Stimulated activated naive CD8-positive, alpha-beta T cell treated with anti-CD3 and anti-CD28 coated beads, Interleukin-15, amount 100 ng/mL, for 72 hours (primary cell): Measurements from ENCODE around the gene HECTD2.
"Not testable (repeated sequence)": the region's sequence is repeated elsewhere in the genome, so short reads cannot be mapped to it uniquely, and the experiment has no call there.

ENCODE experiments used
- ATAC-seq: fragments of 150-1000 bp; cut with Tn5 transposase; 2 replicates; pipeline ENCODE4 v1.10.0; 2021; ENCODE audit warnings: mild to moderate bottlenecking, moderate library complexity
- DNase-seq, 2 donors: peaks; one replicate each; pipeline ENCODE4 v3.0.0; 2021 to 2022
- H3K27ac Mint-ChIP-seq, 2 donors: one replicate each; pipeline ENCODE4 v1.8.0; 2022; ENCODE audit warnings: mild to moderate bottlenecking in 2 of 2, mixed read lengths in 2 of 2, moderate library complexity in 2 of 2
- H3K27me3 Mint-ChIP-seq: one replicate; pipeline ENCODE4 v1.8.0; 2022; ENCODE audit warnings: mixed read lengths
- H3K4me1 Mint-ChIP-seq: one replicate; pipeline ENCODE4 v1.8.0; 2022; ENCODE audit warnings: mild to moderate bottlenecking, mixed read lengths
- H3K4me3 Mint-ChIP-seq, 2 donors: one replicate each; pipeline ENCODE4 v1.8.0; 2022; ENCODE audit warnings: mild to moderate bottlenecking in 2 of 2, mixed read lengths in 2 of 2, moderate library complexity in 1 of 2
- H3K9me3 Mint-ChIP-seq, 2 donors: one replicate each; pipeline ENCODE4 v1.8.0; 2022; ENCODE audit warnings: mixed read lengths in 2 of 2

Gene HECTD2

GRCh38 chr10:91438228-91438627 lies 28.1 kb downstream of the HECTD2 start:
- ATAC-seq, H3K27me3 Mint-ChIP-seq, H3K4me3 Mint-ChIP-seq, H3K4me1 Mint-ChIP-seq, H3K9me3 Mint-ChIP-seq, DNase-seq: not testable (repeated sequence)
- peak overlapping the region in 1 of 2 donors; percentile 14 for H3K27ac Mint-ChIP-seq

DNA sequence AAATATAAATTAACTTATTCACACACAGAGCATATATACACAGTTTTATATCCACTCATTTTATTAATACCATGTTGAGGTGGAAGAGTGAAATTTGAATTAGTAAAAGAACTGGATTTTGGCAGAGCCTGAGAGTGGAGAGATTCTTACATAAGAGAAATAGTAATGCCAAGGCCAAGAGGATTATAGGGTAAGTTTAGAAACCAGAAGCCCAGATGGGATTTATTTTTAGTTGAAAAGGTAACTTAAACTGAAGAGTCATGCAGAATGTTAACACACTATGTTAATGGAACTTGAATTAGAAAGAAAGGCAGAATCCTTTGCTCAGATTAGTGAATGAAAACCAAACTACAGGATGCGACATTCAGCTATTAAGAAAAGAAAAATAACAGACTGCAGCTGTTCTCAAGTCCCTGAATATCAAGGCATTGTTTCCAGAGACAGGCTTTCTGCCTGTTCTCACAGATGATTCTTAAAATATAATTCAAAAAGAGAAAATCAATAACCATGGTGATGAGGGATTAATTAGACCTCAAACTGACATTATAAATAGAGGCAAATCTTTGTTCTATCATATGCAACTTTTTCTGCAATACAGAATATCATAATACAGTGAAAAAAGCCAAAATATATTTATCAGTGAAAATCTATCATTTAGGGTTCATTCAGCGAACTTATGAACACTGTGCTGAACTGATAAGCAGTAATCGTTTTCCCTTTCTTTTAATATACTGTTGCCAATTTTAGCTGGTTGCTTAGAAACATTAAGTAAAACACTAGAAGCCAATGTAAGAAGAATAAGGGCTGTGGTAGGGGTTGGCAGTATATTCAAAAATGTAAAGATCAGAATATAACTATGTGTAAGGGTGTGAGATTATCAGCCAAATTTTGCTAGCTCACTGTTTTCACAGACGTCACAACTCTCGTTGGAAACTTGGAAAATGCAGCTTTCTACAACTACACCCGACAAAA lies 34.4 kb downstream of the HECTD2 start:
- H3K4me1 Mint-ChIP-seq: no peaks in the 10 kb centered on the region
- H3K27me3 Mint-ChIP-seq: no peaks in the 10 kb centered on the region
- ATAC-seq (no peak), DNase-seq (no peak)
- H3K9me3 Mint-ChIP-seq: peaks cover 5 to 7% of the 10 kb centered on the region in 2 donors
- H3K4me3 Mint-ChIP-seq: no peak overlapping the region
- peak overlapping the region in 1 of 2 donors; percentile 3 for H3K27ac Mint-ChIP-seq

GRCh38 chr10:91452063-91452462 lies 41.9 kb downstream of the HECTD2 start:
- Mint-ChIP-seq H3K4me3 (no peak overlapping the region), H3K27ac (no peak overlapping the region), H3K27me3 (no peaks in the 10 kb centered on the region), H3K9me3 (peaks cover 28 to 52% of the 10 kb centered on the region in 2 donors), H3K4me1 (no peaks in the 10 kb centered on the region)
- no peak for ATAC-seq
- DNase-seq: no peak

GRCh38 chr10:91453535-91453934 lies 43.4 kb downstream of the HECTD2 start:
- no peaks in the 10 kb centered on the region for H3K4me1 Mint-ChIP-seq
- ATAC-seq (no peak), DNase-seq (no peak)
- H3K27me3 Mint-ChIP-seq: no peaks in the 10 kb centered on the region
- no peak overlapping the region for H3K4me3 Mint-ChIP-seq
- peaks cover 28 to 52% of the 10 kb centered on the region in 2 donors for H3K9me3 Mint-ChIP-seq
- no peak overlapping the region for H3K27ac Mint-ChIP-seq

DNA sequence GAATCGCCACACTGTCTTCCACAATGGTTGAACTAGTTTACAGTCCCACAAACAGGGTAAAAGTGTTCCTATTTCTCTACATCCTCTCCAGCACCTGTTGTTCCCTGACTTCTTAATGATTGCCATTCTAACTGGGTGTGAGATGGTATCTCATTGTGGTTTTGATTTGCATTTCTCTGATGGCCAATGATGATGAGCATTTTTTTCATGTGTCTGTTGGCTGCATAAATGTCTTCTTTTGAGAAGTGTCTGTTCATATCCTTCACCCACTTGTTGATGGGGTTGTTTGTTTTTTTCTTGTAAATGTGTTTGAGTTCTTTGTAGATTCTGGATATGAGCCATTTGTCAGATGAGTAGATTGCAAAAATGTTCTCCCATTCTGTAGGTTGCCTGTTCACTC lies 45.0 kb downstream of the HECTD2 start:
- not testable (repeated sequence) for H3K4me1 Mint-ChIP-seq, H3K4me3 Mint-ChIP-seq, DNase-seq, ATAC-seq, H3K27me3 Mint-ChIP-seq, H3K27ac Mint-ChIP-seq
- H3K9me3 Mint-ChIP-seq: peaks cover 20 to 40% of the 10 kb centered on the region in 2 donors

GRCh38 chr10:91460681-91461080 lies 50.5 kb downstream of the HECTD2 start:
- no peak for ATAC-seq
- no peaks in the 10 kb centered on the region for H3K4me1 Mint-ChIP-seq
- H3K27ac Mint-ChIP-seq: peak overlapping the region in 1 of 2 donors; percentile 29
- DNase-seq: no peak
- no peaks in the 10 kb centered on the region for H3K27me3 Mint-ChIP-seq
- no peak overlapping the region for H3K4me3 Mint-ChIP-seq
- no peaks in the 10 kb centered on the region for H3K9me3 Mint-ChIP-seq

GRCh38 chr10:91462423-91462822 lies 52.3 kb downstream of the HECTD2 start:
- Mint-ChIP-seq H3K9me3 (peaks cover 4% of the 10 kb centered on the region in 2 donors), H3K27ac (no peak overlapping the region), H3K27me3 (peaks cover under 1% of the 10 kb centered on the region), H3K4me1 (no peaks in the 10 kb centered on the region), H3K4me3 (no peak overlapping the region)
- ATAC-seq (no peak), DNase-seq (no peak)

- ATAC-seq (no peak), DNase-seq (no peak)
- Mint-ChIP-seq H3K27me3 (peaks cover 12% of the 10 kb centered on the region), H3K4me3 (no peak overlapping the region), H3K9me3 (peaks cover 9 to 17% of the 10 kb centered on the region in 2 donors), H3K4me1 (no peaks in the 10 kb centered on the region), H3K27ac (no peak overlapping the region)
These were observed 54.4 kb downstream of the HECTD2 start for GRCh38 chr10:91464500-91464899.

DNA sequence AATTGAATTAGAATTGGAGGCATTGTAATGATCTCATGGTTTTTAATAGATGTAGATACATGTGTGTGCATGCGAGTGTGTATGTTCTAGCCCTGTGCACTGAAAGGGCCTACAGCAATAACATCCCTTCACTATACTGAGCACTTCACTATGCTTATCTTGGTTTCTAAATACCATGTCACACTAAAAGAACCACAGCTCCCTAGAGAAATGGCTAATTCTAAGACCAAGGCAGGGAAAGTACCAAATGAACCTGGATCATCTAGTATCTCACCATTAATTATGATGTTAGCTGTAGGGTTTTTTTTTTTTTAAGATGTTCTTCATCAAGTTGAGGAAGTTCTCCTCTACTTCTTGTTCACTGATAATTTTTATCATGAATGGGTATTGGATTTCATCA lies 55.1 kb downstream of the HECTD2 start:
- Mint-ChIP-seq H3K27ac (no peak overlapping the region), H3K27me3 (peaks cover 12% of the 10 kb centered on the region), H3K9me3 (peaks cover 17 to 25% of the 10 kb centered on the region in 2 donors), H3K4me1 (no peaks in the 10 kb centered on the region), H3K4me3 (no peak overlapping the region)
- ATAC-seq: no peak
- DNase-seq: no peak

GRCh38 chr10:91467114-91467513 lies 57.0 kb downstream of the HECTD2 start:
- H3K9me3 Mint-ChIP-seq: peaks cover 26 to 35% of the 10 kb centered on the region in 2 donors
- H3K27me3 Mint-ChIP-seq: peaks cover 12% of the 10 kb centered on the region
- ATAC-seq (no peak), DNase-seq (no peak)
- H3K4me1 Mint-ChIP-seq: no peaks in the 10 kb centered on the region
- no peak overlapping the region for H3K4me3 Mint-ChIP-seq
- H3K27ac Mint-ChIP-seq: no peak overlapping the region

DNA sequence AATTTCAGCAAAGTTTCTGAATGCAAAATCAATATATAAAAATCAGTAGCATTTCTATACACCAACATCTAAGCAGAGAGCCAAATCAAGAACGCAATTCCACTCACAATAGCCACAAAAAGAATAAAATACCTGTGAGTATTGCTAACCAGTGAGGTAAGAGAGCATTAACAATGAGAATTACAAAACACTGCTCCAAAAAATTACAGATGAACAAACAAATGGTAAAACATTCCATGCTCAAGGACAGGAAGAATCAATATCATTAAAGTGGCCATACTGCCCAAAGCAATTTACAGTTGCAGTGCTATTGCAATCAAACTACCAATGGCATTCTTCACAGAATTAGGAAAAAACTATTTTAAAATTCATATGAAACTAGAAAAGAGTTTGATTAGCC lies 61.5 kb downstream of the HECTD2 start:
- no peak for DNase-seq
- H3K27ac Mint-ChIP-seq: no peak overlapping the region
- no peak for ATAC-seq
- no peak overlapping the region for H3K4me3 Mint-ChIP-seq
- H3K27me3 Mint-ChIP-seq: peaks cover 12% of the 10 kb centered on the region
- no peaks in the 10 kb centered on the region for H3K4me1 Mint-ChIP-seq
- H3K9me3 Mint-ChIP-seq: peaks cover 24 to 35% of the 10 kb centered on the region in 2 donors

- H3K9me3 Mint-ChIP-seq: peaks cover 21 to 26% of the 10 kb centered on the region in 2 donors
- H3K27me3 Mint-ChIP-seq: peaks cover 7% of the 10 kb centered on the region
- H3K4me1 Mint-ChIP-seq: no peaks in the 10 kb centered on the region
- ATAC-seq: no peak
- H3K4me3 Mint-ChIP-seq: no peak overlapping the region
- DNase-seq: no peak
- H3K27ac Mint-ChIP-seq: no peak overlapping the region
These were observed 62.8 kb downstream of the HECTD2 start for GRCh38 chr10:91472911-91473310.

GRCh38 chr10:91474009-91474408 lies 63.9 kb downstream of the HECTD2 start:
- no peak for DNase-seq
- no peak overlapping the region for H3K27ac Mint-ChIP-seq
- no peaks in the 10 kb centered on the region for H3K27me3 Mint-ChIP-seq
- no peaks in the 10 kb centered on the region for H3K4me1 Mint-ChIP-seq
- ATAC-seq: no peak
- H3K4me3 Mint-ChIP-seq: no peak overlapping the region
- peaks cover 17 to 20% of the 10 kb centered on the region in 2 donors for H3K9me3 Mint-ChIP-seq

GRCh38 chr10:91477236-91477635 lies 67.1 kb downstream of the HECTD2 start:
- H3K9me3 Mint-ChIP-seq: no peaks in the 10 kb centered on the region
- H3K4me3 Mint-ChIP-seq: no peak overlapping the region
- no peaks in the 10 kb centered on the region for H3K4me1 Mint-ChIP-seq

GRCh38 chr10:91479583-91479982 lies 69.4 kb downstream of the HECTD2 start:
- no peak for DNase-seq
- Mint-ChIP-seq H3K27me3 (no peaks in the 10 kb centered on the region), H3K4me1 (no peaks in the 10 kb centered on the region), H3K27ac (no peak overlapping the region), H3K9me3 (no peaks in the 10 kb centered on the region), H3K4me3 (no peak overlapping the region)
- ATAC-seq: no peak

More at GRCh38 chr10:91477236-91477635, 67.1 kb downstream of the HECTD2 start:
- ATAC-seq: no peak
- Mint-ChIP-seq H3K27ac (no peak overlapping the region), H3K27me3 (no peaks in the 10 kb centered on the region)
- no peak for DNase-seq

GRCh38 chr10:91487911-91488582 lies 77.9 kb downstream of the HECTD2 start:
- H3K9me3 Mint-ChIP-seq: no peaks in the 10 kb centered on the region
- H3K4me3 Mint-ChIP-seq: no peak overlapping the region
- peak overlapping the region in 1 of 2 donors; percentile 78 for H3K27ac Mint-ChIP-seq
- no peaks in the 10 kb centered on the region for H3K27me3 Mint-ChIP-seq
- H3K4me1 Mint-ChIP-seq: no peaks in the 10 kb centered on the region
- DNase-seq: no peak
- ATAC-seq: no peak
